ENCODE results near the gene IDH1. TPM values are rescaled to one million over a fixed set of nuclear protein-coding genes. Genes with fewer than 3 reads are reported as not detected.
"Not testable (repeated sequence)": the region's sequence is repeated elsewhere in the genome, so short reads cannot be mapped to it uniquely, and the experiment has no call there.

Gene IDH1
- total and polyA plus RNA-seq, 2 of the 8 experiments (the other 6 are each of a cell fraction or from before 2014, with no cell fraction given), result 174 to 398 TPM

- H3K23ac ChIP-seq (ENCODE audit: insufficient read length); H3K4me2 ChIP-seq (ENCODE audit: insufficient read depth in 1 of 2, low read depth in 2 of 2, low read length in 2 of 2); H2BK15ac ChIP-seq (ENCODE audit: low read length); H2AK5ac ChIP-seq (ENCODE audit: low read depth, low read length); H3K4ac ChIP-seq (replicated peaks; ENCODE audit: insufficient read length, low read depth, low read length); H4K8ac ChIP-seq (ENCODE audit: extremely low read depth, insufficient read depth, low read length); H3K4me1 ChIP-seq (replicated peaks in 1 of 4; ENCODE audit: control insufficient read depth in 3 of 4, insufficient read depth in 4 of 4, low read length in 3 of 4); H4K5ac ChIP-seq (ENCODE audit: insufficient read length, low read depth, low read length); H3K18ac ChIP-seq (ENCODE audit: extremely low read depth, low read length); H3K9me3 ChIP-seq (ENCODE audit: insufficient read depth in 2 of 2, low read depth in 1 of 2, low read length in 1 of 2); H3K27ac ChIP-seq (ENCODE audit: low read depth, low read length); H2BK120ac ChIP-seq (replicated peaks; ENCODE audit: low read depth, low read length); H3K4me3 ChIP-seq (ENCODE audit: extremely low read depth in 1 of 4, insufficient read depth in 2 of 4, low read depth in 3 of 4, low read length in 4 of 4); H4K91ac ChIP-seq (replicated peaks; ENCODE audit: insufficient read length, low read length); FAIRE-seq; H2BK20ac ChIP-seq (ENCODE audit: low read length); H4K20me1 ChIP-seq (replicated peaks in 1 of 2; ENCODE audit: control insufficient read depth in 1 of 2, insufficient read depth in 2 of 2, low read length in 2 of 2); H3K27me3 ChIP-seq (replicated peaks in 1 of 4; ENCODE audit: control insufficient read depth in 3 of 4, extremely low read depth in 1 of 4, insufficient read depth in 3 of 4, low read length in 3 of 4); H2BK5ac ChIP-seq (ENCODE audit: low read depth, low read length); H3K9ac ChIP-seq (replicated peaks in 1 of 4; ENCODE audit: extremely low read depth in 1 of 4, low read depth in 3 of 4, low read length in 3 of 4); H2AFZ ChIP-seq (ENCODE audit: low read length); H3K79me1 ChIP-seq (ENCODE audit: low read depth, low read length); H3K23me2 ChIP-seq (ENCODE audit: low read depth, low read length); H2BK12ac ChIP-seq (ENCODE audit: low read depth, low read length); H3K14ac ChIP-seq (ENCODE audit: insufficient read length); H3K56ac ChIP-seq (replicated peaks; ENCODE audit: insufficient read length, low read depth, low read length); DNase-seq (ENCODE audit: low read depth in 1 of 2, low spot score in 2 of 2): not testable (repeated sequence)
- WGBS, 2 experiments (ENCODE audit: extremely low coverage in 1 of 2, insufficient coverage in 1 of 2, insufficient read length in 1 of 2, insufficient replicate concordance in 2 of 2, low coverage in 1 of 2, low lambda C conversion rate in 2 of 2, missing lambda C conversion rate in 1 of 2), result 87% methylated on average over 12 of the region's 12 CpGs; no CpG with 5 or more reads in 1 of the 2 experiments
- H3K36me3 ChIP-seq (ENCODE audit: control insufficient read depth in 2 of 4, insufficient read depth in 4 of 4, low read length in 3 of 4), result peaks cover 2 to 13% (median 6%) of the 10 kb centered on the region in 4 experiments; a peak in 5 of 8 replicates
- H3K79me2 ChIP-seq (ENCODE audit: control insufficient read depth in 1 of 2, insufficient read depth in 2 of 2, low read length in 2 of 2), result peaks cover 3 to 19% of the 10 kb centered on the region in 2 experiments; a peak in 3 of 4 replicates
- CTCF ChIA-PET (ENCODE audit: partially characterized antibody), result interaction anchor here (0.7 to 6.2 kb wide), 8 partner anchors 8 to 512 kb away, joined by 3 to 53 read pairs (median 4); partner anchors contain the start of gene PIKFYVE
- POLR2A ChIA-PET (ENCODE audit: partially characterized antibody), result interaction anchor here (0.7 to 7.0 kb wide), 2 partner anchors 9 to 18 kb away, joined by 3 to 68 read pairs; partner anchors contain the start of gene PIKFYVE
These were observed 2.3 kb upstream of the IDH1 start for GRCh38 chr2:208256849-208257813.

Measured in H1 (cell line).